Psoas muscle (tissue), 8 donors: ENCODE data around the gene PSG2. TPM values are rescaled to one million over a fixed set of nuclear protein-coding genes. Genes with fewer than 3 reads are reported as not detected.
"Not testable (repeated sequence)": the region's sequence is repeated elsewhere in the genome, so short reads cannot be mapped to it uniquely, and the experiment has no call there.

Experiments
- ATAC-seq, 4 donors: fragments of 200-7000 bp; cut with Tn5 transposase; one replicate each; pipeline ENCODE4 v1.9.1; 2020; ENCODE audit warnings: moderate library complexity in 3 of 4, mild to moderate bottlenecking in 2 of 4
- DNase-seq, 2 donors: peaks; one replicate each; pipeline ENCODE4 v3.0.0-alpha.2; 2020
- H3K27ac ChIP-seq: fragments of 200-600 bp; one replicate; pipeline ENCODE4 v1.8.0; 2022
- H3K27me3 ChIP-seq, 3 donors: fragments of 200-600 bp in 1 of 3; one replicate each; pipeline versions ENCODE4 v1.6.1 to v1.8.0; 2013 to 2022; ENCODE audit warnings: low read length in 2 of 3, mild to moderate bottlenecking in 2 of 3, moderate library complexity in 1 of 3; ENCODE audit not compliant: insufficient read depth in 3 of 3
- H3K36me3 ChIP-seq, 2 donors: fragments of 200-600 bp in 1 of 2; one replicate each; pipeline versions ENCODE4 v1.6.1 to v1.8.0; 2013 to 2022; ENCODE audit warnings: low read depth in 1 of 2, mild to moderate bottlenecking in 1 of 2, moderate library complexity in 1 of 2; ENCODE audit not compliant: insufficient read depth in 1 of 2
- H3K4me1 ChIP-seq: fragments of 200-600 bp; one replicate; pipeline ENCODE4 v1.8.0; 2022
- H3K4me3 ChIP-seq: fragments of 200-600 bp; one replicate; pipeline ENCODE4 v1.8.0; 2022; ENCODE audit warnings: mild to moderate bottlenecking
- H3K9me3 ChIP-seq: fragments of 200-600 bp; one replicate; pipeline ENCODE4 v1.8.0; 2022
- CTCF ChIP-seq: fragments of 200-600 bp; IDR thresholded peaks from one replicate; pipeline ENCODE4 v1.8.0; 2022; ENCODE audit warnings: antibody characterized with exemption
- WGBS, 3 donors: extraction: QIAGEN DNeasy Blood & Tissue Kit; methylation state at CpG; one replicate each; pipeline versions ENCODE4 v1.1.6 to v1.1.7; 2013; 5-methylcytosine and 5-hydroxymethylcytosine counted together
- intact Hi-C, 2 donors: fragments of 100-400 bp; cut with DNase I; formaldehyde crosslinking; loops; one replicate each; pipeline versions ENCODE4 v1.11.0 to v1.14.2; 2022
- polyA plus RNA-seq, 3 donors: library from polyadenylated mRNA; stranded (reverse); fragments of 200-250 nt; gene quantifications; one replicate each; pipeline ENCODE4 v1.2.3, GENCODE V29; 2013
- total RNA-seq, 4 donors: library from RNA; stranded (reverse); fragmentation: NEBNext Ultra II Directional in 2 of 4; extraction: Animal tissue kit (Norgen Biotek cat#: 25700) in 2 of 4; gene quantifications; one replicate each; pipeline versions ENCODE4 v1.2.1 to v1.2.4, GENCODE V29; 2021 to 2023
- donor health status: healthy with polysubstance abuse.
- donor health status: DM: no; HTN: no; CAD: no; lungs with moderate emphysema.
- donor health status: Bipolar disorder and iron deficiency.
- donor health status: healthy.
- donor health status: DM: yes; HTN: yes; CAD: no.
- donor health status: DM: no; HTN: no; CAD: no.
- donor health status: DM: no; HTN: no; CAD: no.
- donor health status: DM: yes; HTN: yes; CAD: no.

PSG2 gene
- total and polyA plus RNA-seq, 7 donors: not detected

- H3K27ac ChIP-seq, intact Hi-C loops, H3K9me3 ChIP-seq, H3K36me3 ChIP-seq, H3K4me1 ChIP-seq, H3K27me3 ChIP-seq, ATAC-seq, H3K4me3 ChIP-seq: not testable (repeated sequence)
- WGBS, 3 donors: 41 to 51% (median 48%) methylated on average over 13 of the region's 13 CpGs
- TF ChIP-seq CTCF: peak; percentile 11
- DNase-seq: peak; percentile 52 to 63
Observed at GRCh38 chr19:43087702-43088340, 5.3 kb upstream of the PSG2 start.

GRCh38 chr19:43085796-43086530 lies 3.5 kb upstream of the PSG2 start:
- intact Hi-C loops: not testable (repeated sequence)
- WGBS, 3 donors: 66 to 72% (median 70%) methylated on average over 2 of the region's 2 CpGs

GRCh38 chr19:43084196-43084832 lies 1.8 kb upstream of the PSG2 start:
- WGBS, 3 donors: 45 to 64% (median 51%) methylated on average over 10 to 12 of the region's 12 CpGs
- H3K4me3 ChIP-seq, intact Hi-C loops, H3K27ac ChIP-seq, H3K27me3 ChIP-seq, H3K9me3 ChIP-seq, H3K36me3 ChIP-seq, DNase-seq, H3K4me1 ChIP-seq, ATAC-seq: not testable (repeated sequence)

More at GRCh38 chr19:43085796-43086530, 3.5 kb upstream of the PSG2 start:
- not testable (repeated sequence) for ATAC-seq, H3K4me3 ChIP-seq, H3K9me3 ChIP-seq, H3K4me1 ChIP-seq, H3K36me3 ChIP-seq, H3K27me3 ChIP-seq, H3K27ac ChIP-seq, DNase-seq

- H3K9me3 ChIP-seq, DNase-seq, H3K27ac ChIP-seq, H3K4me1 ChIP-seq, intact Hi-C loops, H3K36me3 ChIP-seq, ATAC-seq, H3K4me3 ChIP-seq, H3K27me3 ChIP-seq: not testable (repeated sequence)
- 84 to 92% (median 85%) methylated on average over 9 of the region's 9 CpGs for WGBS, 3 donors
Observed at GRCh38 chr19:43083721-43084120, 1.2 kb upstream of the PSG2 start.

GRCh38 chr19:43078311-43078710 lies 4.2 kb downstream of the PSG2 start:
- Histone ChIP-seq H3K4me3 (no peak overlapping the region), H3K4me1 (no peaks in the 10 kb centered on the region), H3K27me3 (no peaks in the 10 kb centered on the region), H3K27ac (no peak overlapping the region), H3K9me3 (no peaks in the 10 kb centered on the region), H3K36me3 (no peaks in the 10 kb centered on the region)
- TF ChIP-seq CTCF: no peak
- DNase-seq: no peak
- WGBS, 3 donors: 80 to 88% (median 87%) methylated on average over 4 of the region's 4 CpGs
- intact Hi-C loops: no loop called here
- no peak for ATAC-seq

GRCh38 chr19:43077881-43078280 lies 4.6 kb downstream of the PSG2 start:
- H3K36me3 ChIP-seq, H3K9me3 ChIP-seq, H3K4me3 ChIP-seq, H3K4me1 ChIP-seq, H3K27ac ChIP-seq, intact Hi-C loops, H3K27me3 ChIP-seq: not testable (repeated sequence)
- ATAC-seq (peak in 1 of 4 donors; percentile 57), DNase-seq (peak in 1 of 2 donors; percentile 20)
- WGBS, 3 donors: 38 to 61% (median 52%) methylated on average over 4 of the region's 4 CpGs

GRCh38 chr19:43062418-43062817 lies 20.1 kb downstream of the PSG2 start:
- H3K4me3 ChIP-seq, H3K36me3 ChIP-seq, H3K27me3 ChIP-seq, H3K9me3 ChIP-seq, intact Hi-C loops, H3K4me1 ChIP-seq, ATAC-seq, H3K27ac ChIP-seq, DNase-seq: not testable (repeated sequence)
- 54 to 71% (median 58%) methylated on average over 3 of the region's 3 CpGs for WGBS, 3 donors

GRCh38 chr19:43061326-43061725 lies 21.2 kb downstream of the PSG2 start:
- H3K4me1 ChIP-seq, ATAC-seq, intact Hi-C loops: not testable (repeated sequence)

GRCh38 chr19:43060254-43060653 lies 22.2 kb downstream of the PSG2 start:
- H3K9me3 ChIP-seq, DNase-seq, H3K27ac ChIP-seq, ATAC-seq, intact Hi-C loops, H3K36me3 ChIP-seq, H3K4me3 ChIP-seq, H3K4me1 ChIP-seq, H3K27me3 ChIP-seq: not testable (repeated sequence)
- WGBS, 3 donors: 61 to 69% (median 66%) methylated on average over 3 of the region's 3 CpGs

More at GRCh38 chr19:43061326-43061725, 21.2 kb downstream of the PSG2 start:
- not testable (repeated sequence) for H3K36me3 ChIP-seq, H3K4me3 ChIP-seq, H3K9me3 ChIP-seq, H3K27me3 ChIP-seq, DNase-seq, H3K27ac ChIP-seq
- 49 to 57% (median 56%) methylated on average over 3 of the region's 3 CpGs for WGBS, 3 donors
